ES-I3 (cell line): ENCODE results near the gene ALX4.

Source experiments
- H3K36me3 ChIP-seq: 2 replicates; pipeline ENCODE4 v1.6.1; 2013; ENCODE audit warnings: mild to moderate bottlenecking, low read length, control low read depth, moderate library complexity; ENCODE audit not compliant: insufficient read depth
- H3K4me1 ChIP-seq: 2 replicates; pipeline ENCODE4 v1.6.1; 2013; ENCODE audit warnings: mild to moderate bottlenecking, control low read depth, low read length; ENCODE audit not compliant: insufficient read depth
- H3K9ac ChIP-seq: 2 replicates; pipeline ENCODE4 v1.6.1; 2013; ENCODE audit warnings: low read depth, mild to moderate bottlenecking, low read length, moderate library complexity
- H3K9me3 ChIP-seq: 2 replicates; pipeline ENCODE4 v1.6.1; 2013; ENCODE audit warnings: mild to moderate bottlenecking, low read length, moderate library complexity; ENCODE audit not compliant: control insufficient read depth, insufficient read depth

The ALX4 gene

GRCh38 chr11:44309478-44310205 lies at the start of gene ALX4:
Gene ALX4, minus strand, starts transcription at chr11:44310139. Its CDS starts 77 bp downstream, at chr11:44310062.
- Histone ChIP-seq H3K4me1 (peaks cover 7% of the 10 kb centered on the region), H3K9me3 (no peaks in the 10 kb centered on the region; the same call in 1 of the 2 replicates), H3K9ac (peak within 1 kb of the TSS; percentile 56; the same call in 1 of the 2 replicates), H3K36me3 (no peaks in the 10 kb centered on the region)

- Histone ChIP-seq H3K9me3 (no peaks in the 10 kb centered on the region), H3K4me1 (no peaks in the 10 kb centered on the region; the same call in 1 of the 2 replicates), H3K9ac (no peak overlapping the region), H3K36me3 (no peaks in the 10 kb centered on the region)
Observed at GRCh38 chr11:44359162-44359561, 49.2 kb upstream of the ALX4 start.

- Histone ChIP-seq H3K9ac (no peak overlapping the region), H3K4me1 (no peaks in the 10 kb centered on the region; the same call in 1 of the 2 replicates), H3K9me3 (no peaks in the 10 kb centered on the region), H3K36me3 (no peaks in the 10 kb centered on the region)
Observed at GRCh38 chr11:44358713-44359112, 48.8 kb upstream of the ALX4 start.

- Histone ChIP-seq H3K9me3 (no peaks in the 10 kb centered on the region), H3K36me3 (no peaks in the 10 kb centered on the region), H3K9ac (no peak overlapping the region), H3K4me1 (no peaks in the 10 kb centered on the region; the same call in 1 of the 2 replicates)
Observed at GRCh38 chr11:44357711-44358110, 47.8 kb upstream of the ALX4 start.

GRCh38 chr11:44356351-44356750 lies 46.4 kb upstream of the ALX4 start:
- no peaks in the 10 kb centered on the region; the same call in 1 of the 2 replicates for H3K4me1 ChIP-seq
- H3K9ac ChIP-seq: no peak overlapping the region
- no peaks in the 10 kb centered on the region for H3K9me3 ChIP-seq
- no peaks in the 10 kb centered on the region for H3K36me3 ChIP-seq

GRCh38 chr11:44351898-44352498 lies 42.1 kb upstream of the ALX4 start:
- H3K36me3 ChIP-seq: no peaks in the 10 kb centered on the region
- H3K4me1 ChIP-seq: no peaks in the 10 kb centered on the region
- H3K9ac ChIP-seq: no peak overlapping the region
- H3K9me3 ChIP-seq: no peaks in the 10 kb centered on the region

DNA sequence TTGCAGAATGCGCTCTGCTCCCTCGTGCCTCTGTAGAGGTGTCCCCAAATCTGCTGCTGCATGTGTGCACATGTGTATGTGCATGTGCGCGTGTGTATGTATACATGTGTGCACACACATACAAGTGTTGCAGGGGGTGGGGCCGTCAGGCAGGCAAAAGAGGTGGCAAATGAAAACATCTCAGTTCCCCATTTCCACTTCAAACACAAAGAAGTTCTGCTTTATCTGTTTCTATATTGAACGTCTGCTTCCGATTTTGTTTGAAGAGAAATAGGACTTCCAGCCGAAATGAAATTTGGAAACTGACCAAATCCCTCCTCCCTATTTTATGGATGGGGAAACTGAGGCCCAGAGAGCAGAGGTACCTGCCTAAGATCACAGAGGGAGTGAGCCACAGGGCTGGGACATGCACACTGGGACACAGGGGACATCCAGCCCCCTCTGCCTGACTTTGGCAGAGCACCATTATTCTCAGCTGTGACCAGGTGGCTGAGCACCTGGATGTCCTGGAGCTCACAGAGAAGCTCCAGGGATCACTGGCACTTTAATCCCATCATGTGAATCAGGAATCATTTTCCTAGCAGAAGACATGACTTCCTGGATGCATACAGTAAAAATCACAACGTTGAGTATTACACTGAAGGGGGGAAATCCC lies 41.2 kb upstream of the ALX4 start:
- Histone ChIP-seq H3K9ac (no peak overlapping the region), H3K4me1 (no peaks in the 10 kb centered on the region), H3K36me3 (no peaks in the 10 kb centered on the region), H3K9me3 (no peaks in the 10 kb centered on the region)

DNA sequence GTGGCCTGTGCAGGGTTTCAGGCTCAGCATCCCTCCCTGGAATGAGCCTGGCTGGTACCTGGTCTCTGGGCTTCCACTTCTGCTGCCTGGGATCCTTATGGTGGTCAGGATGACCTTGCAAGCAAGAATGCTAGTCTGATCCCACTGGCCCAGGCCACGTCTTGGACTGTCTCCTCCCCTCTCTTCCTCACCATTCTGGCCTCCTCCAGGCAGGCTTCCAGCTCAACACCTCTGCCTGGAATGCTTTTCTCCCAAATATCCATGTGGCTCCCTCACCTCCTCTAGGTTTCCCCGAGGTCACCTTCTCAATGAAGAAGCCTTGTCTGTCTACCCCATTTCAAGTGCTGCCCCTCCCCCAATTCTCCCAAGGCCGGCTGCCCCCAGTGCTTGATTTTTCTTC lies 39.4 kb upstream of the ALX4 start:
- Histone ChIP-seq H3K36me3 (no peaks in the 10 kb centered on the region), H3K9me3 (no peaks in the 10 kb centered on the region), H3K4me1 (no peaks in the 10 kb centered on the region), H3K9ac (no peak overlapping the region)

DNA sequence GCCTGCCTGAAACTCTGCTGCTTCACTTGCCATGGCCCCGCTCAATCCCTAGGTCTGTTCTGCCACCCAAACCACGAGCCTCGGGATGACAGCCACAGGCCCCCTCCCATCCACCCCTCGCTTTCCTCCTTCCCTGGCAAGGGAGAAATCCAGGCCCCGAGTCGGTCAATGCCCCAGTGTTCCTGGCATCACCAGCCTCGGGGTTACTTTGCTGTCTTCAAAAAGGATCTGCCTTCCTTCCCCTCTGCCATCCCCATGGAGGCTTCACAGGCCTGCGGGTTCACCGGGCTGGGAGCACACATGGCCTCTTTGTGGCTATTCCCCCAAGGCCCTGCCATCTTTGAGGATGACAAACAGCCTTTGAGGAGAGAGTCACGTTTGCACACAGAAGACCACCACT lies 38.8 kb upstream of the ALX4 start:
- Histone ChIP-seq H3K4me1 (no peaks in the 10 kb centered on the region), H3K9ac (no peak overlapping the region), H3K36me3 (no peaks in the 10 kb centered on the region), H3K9me3 (no peaks in the 10 kb centered on the region)

DNA sequence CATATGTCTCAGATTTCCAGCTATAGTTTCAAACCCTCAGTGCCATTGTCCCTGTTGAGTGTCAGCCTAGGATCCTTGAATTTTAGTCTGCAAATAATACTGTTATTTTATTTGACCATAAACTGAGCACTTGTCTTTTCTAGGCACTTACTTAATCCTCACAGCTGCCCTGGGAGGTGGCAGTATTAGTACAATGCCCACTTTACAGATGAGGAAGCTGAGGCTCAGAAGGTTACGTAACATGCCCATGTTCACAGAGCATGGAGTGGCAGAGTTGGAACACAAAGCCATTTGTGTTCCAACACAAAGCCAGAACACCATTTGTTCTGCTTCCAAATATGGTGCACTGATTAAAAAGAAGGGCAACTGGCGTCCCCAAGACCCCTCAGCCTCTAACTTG lies 38.2 kb upstream of the ALX4 start:
- H3K4me1 ChIP-seq: no peaks in the 10 kb centered on the region
- no peak overlapping the region for H3K9ac ChIP-seq
- no peaks in the 10 kb centered on the region for H3K36me3 ChIP-seq
- no peaks in the 10 kb centered on the region for H3K9me3 ChIP-seq

DNA sequence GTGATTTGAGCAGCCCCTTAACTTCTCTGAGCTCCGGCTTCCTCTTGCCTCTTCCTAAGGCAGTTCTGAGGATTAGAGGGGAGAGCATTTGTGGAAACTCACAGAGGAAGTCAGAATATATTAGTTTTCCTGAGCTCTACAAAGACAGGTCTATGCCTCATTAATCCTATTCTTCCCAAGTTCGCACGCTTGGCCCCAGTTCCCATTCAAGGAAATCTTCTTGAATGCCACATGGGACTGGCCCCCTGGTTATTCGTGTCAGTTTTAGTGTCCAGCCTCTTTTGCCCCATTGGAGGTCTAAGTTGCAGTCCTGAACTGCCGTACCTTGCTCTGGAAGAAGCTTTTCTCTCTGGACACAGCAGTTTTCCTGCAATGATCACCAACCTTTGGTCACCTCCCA lies 37.6 kb upstream of the ALX4 start:
- no peak overlapping the region for H3K9ac ChIP-seq
- no peaks in the 10 kb centered on the region for H3K36me3 ChIP-seq
- no peaks in the 10 kb centered on the region for H3K4me1 ChIP-seq
- H3K9me3 ChIP-seq: no peaks in the 10 kb centered on the region

DNA sequence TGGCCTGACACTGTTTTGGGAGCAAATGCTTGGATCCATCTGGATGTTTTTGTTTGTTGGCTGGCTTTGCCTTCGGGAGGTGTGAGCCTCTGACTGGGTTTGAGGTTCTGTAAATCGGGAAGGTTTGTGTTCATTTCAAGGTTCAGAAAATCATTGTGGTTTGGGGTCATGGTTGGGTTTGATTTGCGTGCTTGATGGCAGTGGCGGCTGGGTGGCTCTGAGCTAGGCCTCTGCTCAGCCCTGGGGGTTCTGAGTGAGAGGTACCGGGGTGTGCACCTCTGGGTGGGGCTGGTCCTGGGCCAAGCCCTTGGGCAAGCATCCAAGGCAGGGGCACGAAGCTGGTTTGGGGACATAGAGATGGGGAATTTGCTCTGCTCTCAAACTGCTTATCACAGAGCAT lies 37.0 kb upstream of the ALX4 start:
- Histone ChIP-seq H3K4me1 (no peaks in the 10 kb centered on the region), H3K36me3 (no peaks in the 10 kb centered on the region), H3K9me3 (no peaks in the 10 kb centered on the region), H3K9ac (no peak overlapping the region)

GRCh38 chr11:44345781-44346180 lies 35.8 kb upstream of the ALX4 start:
- Histone ChIP-seq H3K9ac (no peak overlapping the region), H3K36me3 (no peaks in the 10 kb centered on the region), H3K9me3 (no peaks in the 10 kb centered on the region), H3K4me1 (no peaks in the 10 kb centered on the region)

- H3K36me3 ChIP-seq: no peaks in the 10 kb centered on the region
- H3K9ac ChIP-seq: no peak overlapping the region
- no peaks in the 10 kb centered on the region for H3K4me1 ChIP-seq
- no peaks in the 10 kb centered on the region for H3K9me3 ChIP-seq
Observed at GRCh38 chr11:44344921-44345320, 35.0 kb upstream of the ALX4 start.

DNA sequence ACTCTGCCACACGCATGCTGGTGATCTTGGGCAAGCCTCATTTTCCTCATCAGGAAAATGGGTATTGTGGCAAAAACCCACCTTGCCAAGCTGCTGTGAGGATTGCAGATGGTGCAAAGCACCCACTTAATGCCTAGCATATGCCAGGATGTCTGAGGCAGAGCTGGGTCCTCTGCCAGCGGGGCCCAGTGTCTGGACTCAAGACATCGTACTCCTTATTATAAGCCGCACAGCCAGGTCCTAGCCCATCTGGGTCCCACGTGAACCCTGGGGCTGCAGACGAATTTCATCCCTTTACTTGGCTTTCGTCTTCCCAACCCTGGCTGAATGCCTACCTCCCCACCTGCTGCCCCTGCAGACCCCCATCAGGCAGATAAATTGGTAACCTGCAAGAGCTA lies 34.5 kb upstream of the ALX4 start:
- Histone ChIP-seq H3K4me1 (no peaks in the 10 kb centered on the region), H3K9ac (no peak overlapping the region), H3K36me3 (no peaks in the 10 kb centered on the region), H3K9me3 (no peaks in the 10 kb centered on the region)
